Neural progenitor cell (in vitro differentiated cells): Measurements from ENCODE around the gene CATSPER3.

Source experiments
- CTCF ChIP-seq: fragments of 200-600 bp; sonication (generic); IDR thresholded peaks from 2 replicates; pipeline ENCODE4 v1.5.1; 2017; ENCODE audit warnings: antibody characterized with exemption, mild to moderate bottlenecking
- EZH2 ChIP-seq: fragments of 200-600 bp; sonication (generic); IDR thresholded peaks from 2 replicates; pipeline ENCODE4 v1.6.1; 2017; ENCODE audit warnings: antibody characterized with exemption, mild to moderate bottlenecking, moderate library complexity
- EZH2phosphoT487 ChIP-seq: fragments of 200-600 bp; sonication (generic); IDR thresholded peaks from 2 replicates; pipeline ENCODE4 v1.6.1; 2017; ENCODE audit warnings: antibody characterized with exemption

GRCh38 chr5:135020111-135020895 is 52.6 kb downstream of the CATSPER3 start:
- TF ChIP-seq CTCF, result no peak
- TF ChIP-seq EZH2, result no peak
- TF ChIP-seq EZH2phosphoT487, result no peak
